Endodermal cell (in vitro differentiated cells): ENCODE measurements around the gene DGKB. TPM values are rescaled to one million over a fixed set of nuclear protein-coding genes. Genes with fewer than 3 reads are reported as not detected.

Experiments used
- DNase-seq: peaks from one replicate; pipeline ENCODE4 v3.0.0-alpha.2; 2017
- H3K27ac ChIP-seq: 2 replicates; pipeline ENCODE4 v1.5.1; 2013; ENCODE audit warnings: mild to moderate bottlenecking, low read depth, low read length, moderate library complexity
- H3K27me3 ChIP-seq: 2 replicates; pipeline ENCODE4 v1.6.1; 2013; ENCODE audit warnings: mild to moderate bottlenecking, low read length, moderate library complexity; ENCODE audit not compliant: insufficient read depth, control insufficient read depth, poor library complexity, severe bottlenecking
- H3K36me3 ChIP-seq: 2 replicates; pipeline ENCODE4 v1.7.0; 2013; ENCODE audit warnings: mild to moderate bottlenecking, low read length, moderate library complexity; ENCODE audit not compliant: control insufficient read depth, insufficient read depth
- H3K4me1 ChIP-seq: one replicate; pipeline ENCODE4 v1.7.0; 2013; ENCODE audit warnings: low read length; ENCODE audit not compliant: control insufficient read depth, insufficient read depth
- H3K4me3 ChIP-seq: 2 replicates; pipeline ENCODE4 v1.5.1; 2013; ENCODE audit warnings: mild to moderate bottlenecking, low read length, moderate library complexity
- H3K9ac ChIP-seq: 2 replicates; pipeline ENCODE4 v1.6.1; 2013; ENCODE audit warnings: mild to moderate bottlenecking, low read length, moderate library complexity; ENCODE audit not compliant: poor library complexity, severe bottlenecking; ENCODE audit errors: extremely low read depth
- H3K9me3 ChIP-seq: 2 replicates; pipeline ENCODE4 v1.6.1; 2013; ENCODE audit warnings: mild to moderate bottlenecking, low read length, moderate library complexity; ENCODE audit not compliant: control insufficient read depth
- H3K27ac Mint-ChIP-seq: 2 replicates; pipeline ENCODE4 v1.8.0; 2020; ENCODE audit warnings: mixed read lengths
- H3K27me3 Mint-ChIP-seq: 2 replicates; pipeline ENCODE4 v1.8.0; 2021; ENCODE audit warnings: mild to moderate bottlenecking, mixed read lengths; ENCODE audit not compliant: insufficient read depth
- H3K36me3 Mint-ChIP-seq: 2 replicates; pipeline ENCODE4 v1.8.0; 2020; ENCODE audit warnings: low read depth, mixed read lengths
- H3K4me1 Mint-ChIP-seq: 2 replicates; pipeline ENCODE4 v1.8.0; 2020; ENCODE audit warnings: mixed read lengths
- H3K4me3 Mint-ChIP-seq: 2 replicates; pipeline ENCODE4 v1.8.0; 2020; ENCODE audit warnings: mild to moderate bottlenecking, moderate library complexity, mixed read lengths
- H3K9me3 Mint-ChIP-seq: 2 replicates; pipeline ENCODE4 v1.8.0; 2020; ENCODE audit warnings: mild to moderate bottlenecking, mixed read lengths
- WGBS, 2 experiments: methylation state at CpG; one replicate each; pipeline versions ENCODE4 v1.1.5 to v1.1.7; 2013; ENCODE audit warnings: missing lambda C conversion rate in 2 of 2, mixed read lengths in 1 of 2; ENCODE audit not compliant: insufficient coverage in 1 of 2, insufficient read length in 1 of 2; 5-methylcytosine and 5-hydroxymethylcytosine counted together
- total RNA-seq, 2 donors: library from RNA; stranded (reverse); fragmentation: NEBNext Ultra II Directional in 1 of 2; extraction: Animal tissue kit (Norgen Biotek cat#: 25700) in 1 of 2; gene quantifications; 2 replicates in 1 of 2; 3 replicates in 1 of 2; pipeline ENCODE4 v1.2.1, GENCODE V29; 2021
- TF ChIP-seq, protein P1 (sequence below): fragments of 200-600 bp; sonication (generic); conservative IDR thresholded peaks from 2 replicates; pipeline ENCODE4 v1.5.0; 2021; ENCODE audit warnings: antibody characterized with exemption, mild to moderate bottlenecking

DGKB gene
- total RNA-seq, 2 donors from 2014 or later = 5.1 to 5.2 TPM

GRCh38 chr7:14321947-14322346 is 580.6 kb downstream of the DGKB start:
- H3K36me3 ChIP-seq = no peaks in the 10 kb centered on the region
- H3K27me3 ChIP-seq = no peaks in the 10 kb centered on the region
- no peak overlapping the region for H3K4me3 ChIP-seq
- TF ChIP-seq, protein P1, sequence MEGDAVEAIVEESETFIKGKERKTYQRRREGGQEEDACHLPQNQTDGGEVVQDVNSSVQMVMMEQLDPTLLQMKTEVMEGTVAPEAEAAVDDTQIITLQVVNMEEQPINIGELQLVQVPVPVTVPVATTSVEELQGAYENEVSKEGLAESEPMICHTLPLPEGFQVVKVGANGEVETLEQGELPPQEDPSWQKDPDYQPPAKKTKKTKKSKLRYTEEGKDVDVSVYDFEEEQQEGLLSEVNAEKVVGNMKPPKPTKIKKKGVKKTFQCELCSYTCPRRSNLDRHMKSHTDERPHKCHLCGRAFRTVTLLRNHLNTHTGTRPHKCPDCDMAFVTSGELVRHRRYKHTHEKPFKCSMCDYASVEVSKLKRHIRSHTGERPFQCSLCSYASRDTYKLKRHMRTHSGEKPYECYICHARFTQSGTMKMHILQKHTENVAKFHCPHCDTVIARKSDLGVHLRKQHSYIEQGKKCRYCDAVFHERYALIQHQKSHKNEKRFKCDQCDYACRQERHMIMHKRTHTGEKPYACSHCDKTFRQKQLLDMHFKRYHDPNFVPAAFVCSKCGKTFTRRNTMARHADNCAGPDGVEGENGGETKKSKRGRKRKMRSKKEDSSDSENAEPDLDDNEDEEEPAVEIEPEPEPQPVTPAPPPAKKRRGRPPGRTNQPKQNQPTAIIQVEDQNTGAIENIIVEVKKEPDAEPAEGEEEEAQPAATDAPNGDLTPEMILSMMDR = no peak
- H3K4me1 ChIP-seq = no peaks in the 10 kb centered on the region
- no peaks in the 10 kb centered on the region for H3K27me3 Mint-ChIP-seq
- H3K27ac ChIP-seq = no peak overlapping the region
- no peaks in the 10 kb centered on the region for H3K4me1 Mint-ChIP-seq
- H3K4me3 Mint-ChIP-seq = no peak overlapping the region
- DNase-seq = no peak
- H3K27ac Mint-ChIP-seq = no peak overlapping the region
- no peaks in the 10 kb centered on the region for H3K36me3 Mint-ChIP-seq
- 87% methylated on average over 2 of the region's 2 CpGs; no CpG with 5 or more reads in 1 of the 2 experiments for WGBS, 2 experiments
- H3K9me3 ChIP-seq = no peaks in the 10 kb centered on the region
- H3K9ac ChIP-seq = no peak overlapping the region
- H3K9me3 Mint-ChIP-seq = peaks cover 7% of the 10 kb centered on the region

- no peaks in the 10 kb centered on the region for H3K27me3 ChIP-seq
- H3K4me3 ChIP-seq = no peak overlapping the region
- Mint-ChIP-seq H3K9me3 (peaks cover 14% of the 10 kb centered on the region), H3K4me3 (no peak overlapping the region), H3K27me3 (no peaks in the 10 kb centered on the region), H3K27ac (no peak overlapping the region), H3K36me3 (no peaks in the 10 kb centered on the region), H3K4me1 (no peaks in the 10 kb centered on the region)
- H3K27ac ChIP-seq = no peak overlapping the region
- H3K36me3 ChIP-seq = no peaks in the 10 kb centered on the region
- no peaks in the 10 kb centered on the region for H3K9me3 ChIP-seq
- H3K9ac ChIP-seq = no peak overlapping the region
- no peaks in the 10 kb centered on the region for H3K4me1 ChIP-seq
- no peak for DNase-seq
- TF ChIP-seq, protein P1 = no peak
Measured at GRCh38 chr7:14309432-14309831, 593.1 kb downstream of the DGKB start.

DNA sequence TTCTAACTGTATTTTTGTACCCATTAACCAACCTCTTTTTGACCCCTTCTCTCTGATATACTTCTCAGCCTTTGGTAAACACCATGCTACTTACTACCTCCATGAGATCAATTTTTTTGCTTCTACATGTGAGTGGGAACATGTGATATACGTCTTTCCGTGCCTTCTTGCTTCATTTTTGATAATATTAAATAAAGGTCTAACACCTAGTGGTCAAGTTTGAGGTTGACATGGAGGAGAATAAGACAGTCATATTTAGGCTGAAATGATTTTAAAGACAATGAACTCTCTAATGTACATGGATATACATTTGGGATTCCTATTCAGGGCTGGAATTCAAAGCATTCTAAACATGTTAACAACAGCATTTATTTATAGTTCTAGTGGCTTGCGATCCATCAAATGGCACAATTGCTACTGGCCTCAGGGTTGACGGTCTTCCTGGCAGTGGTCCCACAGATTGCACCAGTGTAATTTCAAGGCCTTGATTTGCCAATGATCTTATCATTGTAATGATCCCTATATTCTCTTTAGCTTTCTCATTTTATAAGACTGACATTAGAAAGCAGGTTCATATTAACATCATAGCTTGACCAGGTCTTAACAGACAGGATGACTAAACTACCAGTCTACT is 597.2 kb downstream of the DGKB start:
- Histone ChIP-seq H3K27me3 (no peaks in the 10 kb centered on the region), H3K27ac (no peak overlapping the region), H3K36me3 (no peaks in the 10 kb centered on the region), H3K9ac (no peak overlapping the region), H3K4me1 (no peaks in the 10 kb centered on the region), H3K4me3 (no peak overlapping the region), H3K9me3 (no peaks in the 10 kb centered on the region)
- Mint-ChIP-seq H3K9me3 (no peaks in the 10 kb centered on the region), H3K36me3 (no peaks in the 10 kb centered on the region), H3K4me3 (no peak overlapping the region), H3K27ac (no peak overlapping the region), H3K4me1 (peaks cover 1% of the 10 kb centered on the region), H3K27me3 (no peaks in the 10 kb centered on the region)
- TF ChIP-seq, protein P1 = peak; percentile 62
- no peak for DNase-seq
- 93 to 96% methylated on average over 2 to 4 of the region's 4 CpGs for WGBS, 2 experiments
